Heart left ventricle (tissue), 13 donors: ENCODE measurements around the gene GLYR1.

Source experiments
- CTCF ChIP-seq, 12 donors: fragments of 200-600 bp; sonication (generic) in 4 of 12; IDR thresholded peaks; one replicate each; pipeline versions ENCODE4 v1.5.0 to v1.8.0; 2018 to 2022; ENCODE audit warnings: antibody characterized with exemption in 12 of 12, mild to moderate bottlenecking in 5 of 12
- POLR2A ChIP-seq, 2 donors: fragments of 450-650 bp; IDR thresholded peaks; one replicate each; pipeline ENCODE4 v1.6.1; 2017; ENCODE audit warnings: antibody characterized with exemption in 2 of 2, mild to moderate bottlenecking in 2 of 2, moderate library complexity in 2 of 2
- donor health status: ischemic (EF 13 %, LVEDD 7.1; RV severe dilation, severe dysfunction).
- donor health status: DM: no; HTN: yes; CAD: no.
- donor health status: DM: no; HTN: no; CAD: no.
- donor health status: ischemic (EF 25% LVEDD 6.9; RV normal size, moderate dysfunction).
- donor health status: ischemic (EF 25% LVEDD 5.7; RV mildly dilated, moderate dysfunction).
- donor health status: ischemic (EF 35%, LVEDD 5.7; RV mildly dilated, moderate dysfunction).
- donor health status: nonischemic (EF 11% LVEDD 7.7; RV severe dilation, severe dysfunction).
- donor health status: DM: yes; HTN: yes; CAD: no.
- donor health status: PGD.
- donor health status: ischemic (EF 29% LVEDD 5.4; RV normal size, mild dysfunction).
- donor health status: nonischemic (EF 23%, LVEDD 6.1; RV moderate dilation, normal function).

DNA sequence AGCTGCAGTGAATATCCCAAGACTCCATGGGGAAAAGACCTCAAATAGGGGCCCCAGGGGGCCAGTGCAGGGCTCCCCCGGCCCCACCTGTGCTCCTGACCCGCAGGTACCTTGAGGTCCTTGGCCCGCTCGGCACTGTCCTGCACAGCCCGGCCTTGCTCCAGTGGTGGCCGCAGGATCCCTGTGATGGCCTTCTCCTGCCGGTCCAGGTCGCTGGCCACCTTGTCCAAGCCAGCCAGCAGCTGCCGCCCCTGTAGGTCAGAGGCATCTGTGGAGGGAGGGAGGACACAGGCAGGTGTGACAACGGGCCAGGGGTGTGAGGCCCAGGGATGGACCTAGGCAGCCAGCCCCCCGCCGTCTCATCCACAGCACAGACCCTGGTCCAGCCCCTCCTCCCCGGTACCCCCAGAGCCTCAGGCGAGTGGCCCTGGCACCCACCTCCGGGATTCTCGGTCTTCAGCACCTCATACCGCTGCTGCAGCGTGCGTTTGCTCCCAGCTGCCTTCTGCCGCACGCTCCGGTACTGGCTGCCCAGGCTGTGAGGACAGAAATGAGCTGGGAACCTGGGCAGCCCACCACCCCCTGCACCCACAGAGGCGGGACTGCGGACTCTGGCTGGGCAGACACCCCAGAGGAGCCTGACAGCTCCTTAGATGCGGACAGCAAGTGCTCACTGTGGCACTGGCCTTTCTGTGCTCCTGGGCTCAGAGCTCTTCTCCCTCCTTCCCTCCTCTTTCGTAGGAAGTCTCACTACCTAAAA is 46.2 kb upstream of the GLYR1 start:
- TF ChIP-seq CTCF (IDR thresholded peaks at IDR 0.05) (no peak), POLR2A (IDR thresholded peaks at IDR 0.05) (no peak)
